HL-60 (cell line): ENCODE results near the gene TMEM233.

Experiments used
- DNase-seq, 2 experiments: peaks; one replicate each; pipeline ENCODE4 v3.0.0-alpha.2; 2010 to 2020; ENCODE audit warnings: low read depth in 1 of 2, low spot score in 1 of 2
- H3K27ac ChIP-seq: fragments of 250-450 bp; sonication (Bioruptor Pico); replicated peaks from 2 replicates; pipeline ENCODE4 v1.5.1; 2020; ENCODE audit warnings: mild to moderate bottlenecking, moderate library complexity
- H3K27me3 ChIP-seq: fragments of 250-450 bp; sonication (Bioruptor Pico); 2 replicates; pipeline ENCODE4 v1.5.1; 2021; ENCODE audit warnings: mild to moderate bottlenecking, moderate library complexity; ENCODE audit not compliant: insufficient read depth, poor library complexity, severe bottlenecking
- H3K4me3 ChIP-seq: replicated peaks from 2 replicates; pipeline ENCODE4 v1.5.1; 2011; ENCODE audit warnings: mild to moderate bottlenecking, control low read depth, low read length; ENCODE audit not compliant: insufficient read depth
- CTCF ChIP-seq: IDR thresholded peaks from one replicate; pipeline ENCODE4 v1.5.1; 2011; ENCODE audit warnings: low read length, control low read depth, inconsistent platforms; ENCODE audit not compliant: insufficient read depth
- GABPA ChIP-seq: IDR thresholded peaks from 2 replicates; pipeline ENCODE4 v1.6.1; 2012; ENCODE audit warnings: low read depth
- POLR2AphosphoS5 ChIP-seq: IDR thresholded peaks from 2 replicates; pipeline ENCODE4 v1.6.1; 2012; ENCODE audit warnings: low read depth
- REST ChIP-seq: IDR thresholded peaks from 2 replicates; pipeline ENCODE4 v1.6.1; 2012; ENCODE audit warnings: low read depth; ENCODE audit not compliant: insufficient replicate concordance
- SPI1 ChIP-seq: IDR thresholded peaks from 2 replicates; pipeline ENCODE4 v1.6.1; 2012; ENCODE audit warnings: low read depth, mild to moderate bottlenecking, borderline replicate concordance

Gene TMEM233

GRCh38 chr12:119666226-119666795, 72.7 kb downstream of the TMEM233 start:
- Histone ChIP-seq H3K27ac (peak overlapping the region; percentile 68), H3K27me3 (no peaks in the 10 kb centered on the region), H3K4me3 (no peak overlapping the region)
- DNase-seq, result peak in 1 of 2 experiments; percentile 41
- no peak for TF ChIP-seq GABPA
- TF ChIP-seq CTCF, result no peak
- TF ChIP-seq SPI1, result peak; percentile 68
- TF ChIP-seq REST, result no peak
- no peak for TF ChIP-seq POLR2AphosphoS5

GRCh38 chr12:119666900-119667576, 73.5 kb downstream of the TMEM233 start:
- Histone ChIP-seq H3K27me3 (no peaks in the 10 kb centered on the region), H3K4me3 (peak overlapping the region; percentile 39), H3K27ac (peak overlapping the region; percentile 68)
- TF ChIP-seq CTCF, result no peak
- TF ChIP-seq SPI1, result 0 out of 2 replicates have a peak, but pooled peaks have one; percentile 38
- DNase-seq, result no peak

GRCh38 chr12:119667577-119668323, 74.2 kb downstream of the TMEM233 start, which contains the start of gene PRKAB1:
PRKAB1 (plus strand) TSS chr12:119668133; CDS start chr12:119668245, 112 bp downstream.
- Histone ChIP-seq H3K4me3 (peak within 1 kb of the TSS; percentile 98), H3K27ac (peak within 1 kb of the TSS; percentile 90), H3K27me3 (no peaks in the 10 kb centered on the region)
- DNase-seq, result peak; percentile 96 to 98
- TF ChIP-seq CTCF, result peak; percentile 83
- no peak for TF ChIP-seq REST
- peak; percentile 70; the same call in 1 of the 2 replicates for TF ChIP-seq POLR2AphosphoS5
- TF ChIP-seq GABPA, result peak; percentile 97
- peak; percentile 44; the same call in 1 of the 2 replicates for TF ChIP-seq SPI1
